DND-41 (cell line): ENCODE data around the gene GSTK1.

Experiments
- ATAC-seq: fragments of 200-7000 bp; cut with Tn5 transposase; 3 replicates; pipeline ENCODE4 v1.9.1; 2021; ENCODE audit warnings: low read depth; ENCODE audit not compliant: insufficient read depth
- DNase-seq: peaks from one replicate; pipeline ENCODE4 v3.0.0-alpha.2; 2020
- H2AFZ ChIP-seq: 2 replicates; pipeline ENCODE4 v1.6.0; 2012; ENCODE audit warnings: low read depth, low read length
- H3K27ac ChIP-seq: 2 replicates; pipeline ENCODE4 v1.5.1; 2012; ENCODE audit warnings: low read length, inconsistent platforms
- H3K27me3 ChIP-seq: fragments of 200-600 bp; sonication (generic); 2 replicates; pipeline ENCODE4 v1.6.0; 2012; ENCODE audit warnings: low read length, mild to moderate bottlenecking, inconsistent platforms; ENCODE audit not compliant: insufficient read depth, poor library complexity
- H3K36me3 ChIP-seq: 2 replicates; pipeline ENCODE4 v1.5.1; 2012; ENCODE audit warnings: low read length, inconsistent platforms; ENCODE audit not compliant: insufficient read depth
- H3K4me1 ChIP-seq: 2 replicates; pipeline ENCODE4 v1.5.1; 2012; ENCODE audit warnings: mild to moderate bottlenecking, low read length; ENCODE audit not compliant: insufficient read depth
- H3K4me2 ChIP-seq: 2 replicates; pipeline ENCODE4 v1.6.0; 2012; ENCODE audit warnings: mild to moderate bottlenecking, moderate library complexity, low read length, inconsistent platforms; ENCODE audit not compliant: insufficient read depth
- H3K4me3 ChIP-seq, 2 experiments: fragments of 200-600 bp in 1 of 2; shearing (Covaris generic) in 1 of 2; 2 replicates each; pipeline ENCODE4 v1.5.1; 2012 to 2016; ENCODE audit warnings: inconsistent platforms in 2 of 2, low read length in 2 of 2, mild to moderate bottlenecking in 2 of 2, low read depth in 1 of 2, moderate library complexity in 1 of 2
- H3K79me2 ChIP-seq: 2 replicates; pipeline ENCODE4 v1.6.0; 2012; ENCODE audit warnings: low read length, inconsistent platforms; ENCODE audit not compliant: insufficient read depth
- H3K9ac ChIP-seq: 2 replicates; pipeline ENCODE4 v1.6.0; 2012; ENCODE audit warnings: low read depth, mild to moderate bottlenecking, inconsistent platforms, low read length, moderate library complexity
- H3K9me3 ChIP-seq: 2 replicates; pipeline ENCODE4 v1.5.1; 2012; ENCODE audit warnings: low read length, moderate library complexity, mild to moderate bottlenecking, inconsistent platforms; ENCODE audit not compliant: insufficient read depth, severe bottlenecking
- H4K20me1 ChIP-seq: 2 replicates; pipeline ENCODE4 v1.6.0; 2012; ENCODE audit warnings: low read length; ENCODE audit not compliant: insufficient read depth
- EZH2 ChIP-seq: IDR thresholded peaks from 3 replicates; pipeline ENCODE4 v1.6.1; 2012; ENCODE audit warnings: borderline replicate concordance, low read depth, mild to moderate bottlenecking, moderate library complexity, low read length, inconsistent platforms; ENCODE audit not compliant: severe bottlenecking
- TF ChIP-seq, protein P1 (sequence below): IDR thresholded peaks from 2 replicates; pipeline ENCODE4 v1.5.1; 2012; ENCODE audit warnings: borderline replicate concordance, low read length, moderate library complexity, mild to moderate bottlenecking; ENCODE audit not compliant: poor library complexity, severe bottlenecking; ENCODE audit errors: extremely low read depth

Gene GSTK1

DNA sequence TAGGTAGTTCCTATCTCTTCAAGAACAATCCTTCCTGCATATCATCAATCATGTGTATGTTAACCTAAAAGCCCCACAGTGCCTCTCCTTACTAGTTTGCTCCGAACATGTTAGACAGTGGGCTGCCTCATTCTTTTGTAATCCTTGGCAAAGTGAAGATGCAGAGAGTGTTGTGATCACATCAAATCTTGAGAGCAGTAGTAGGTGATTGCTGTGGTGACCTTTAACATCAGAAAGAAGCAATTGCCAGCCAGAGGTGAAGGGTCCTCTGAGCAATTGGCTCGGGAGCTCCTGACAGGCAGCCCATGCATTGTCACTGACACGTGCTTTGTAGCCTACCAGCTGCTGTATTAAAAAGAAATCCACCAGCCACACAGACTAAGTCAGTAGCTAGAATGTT lies 19.6 kb upstream of the GSTK1 start:
- Histone ChIP-seq H3K4me2 (no peak overlapping the region), H3K79me2 (no peaks in the 10 kb centered on the region), H3K9ac (no peak overlapping the region), H3K36me3 (no peaks in the 10 kb centered on the region), H3K4me1 (no peaks in the 10 kb centered on the region), H3K27ac (no peak overlapping the region), H3K4me3 (no peak overlapping the region), H2AFZ (no peak overlapping the region), H3K9me3 (no peaks in the 10 kb centered on the region), H4K20me1 (no peaks in the 10 kb centered on the region), H3K27me3 (no peaks in the 10 kb centered on the region)
- TF ChIP-seq EZH2, result no peak
- TF ChIP-seq, protein P1, sequence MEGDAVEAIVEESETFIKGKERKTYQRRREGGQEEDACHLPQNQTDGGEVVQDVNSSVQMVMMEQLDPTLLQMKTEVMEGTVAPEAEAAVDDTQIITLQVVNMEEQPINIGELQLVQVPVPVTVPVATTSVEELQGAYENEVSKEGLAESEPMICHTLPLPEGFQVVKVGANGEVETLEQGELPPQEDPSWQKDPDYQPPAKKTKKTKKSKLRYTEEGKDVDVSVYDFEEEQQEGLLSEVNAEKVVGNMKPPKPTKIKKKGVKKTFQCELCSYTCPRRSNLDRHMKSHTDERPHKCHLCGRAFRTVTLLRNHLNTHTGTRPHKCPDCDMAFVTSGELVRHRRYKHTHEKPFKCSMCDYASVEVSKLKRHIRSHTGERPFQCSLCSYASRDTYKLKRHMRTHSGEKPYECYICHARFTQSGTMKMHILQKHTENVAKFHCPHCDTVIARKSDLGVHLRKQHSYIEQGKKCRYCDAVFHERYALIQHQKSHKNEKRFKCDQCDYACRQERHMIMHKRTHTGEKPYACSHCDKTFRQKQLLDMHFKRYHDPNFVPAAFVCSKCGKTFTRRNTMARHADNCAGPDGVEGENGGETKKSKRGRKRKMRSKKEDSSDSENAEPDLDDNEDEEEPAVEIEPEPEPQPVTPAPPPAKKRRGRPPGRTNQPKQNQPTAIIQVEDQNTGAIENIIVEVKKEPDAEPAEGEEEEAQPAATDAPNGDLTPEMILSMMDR, result no peak
- ATAC-seq (no peak), DNase-seq (no peak)

DNA sequence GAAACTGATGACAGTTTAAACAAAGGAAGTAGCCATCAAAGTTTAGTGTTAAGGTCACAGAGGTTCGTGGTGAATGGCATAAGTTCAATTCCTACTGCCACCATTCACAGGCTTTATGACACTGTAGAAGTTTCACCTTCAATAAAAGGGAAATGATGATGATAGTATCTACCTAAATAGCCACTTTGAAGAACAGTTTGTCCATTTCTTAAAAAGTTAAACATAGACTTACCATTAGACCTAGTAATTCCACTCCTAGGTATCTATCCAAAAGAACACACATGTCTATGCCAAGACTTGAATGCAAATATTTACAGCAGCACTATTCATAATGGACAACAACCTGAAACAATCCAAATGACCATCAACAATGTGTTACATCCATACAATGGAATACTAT lies 18.9 kb upstream of the GSTK1 start:
- no peak for ATAC-seq
- H3K36me3 ChIP-seq, result no peaks in the 10 kb centered on the region
- no peak for TF ChIP-seq EZH2
- TF ChIP-seq, protein P1, result no peak
- no peak overlapping the region for H2AFZ ChIP-seq
- H4K20me1 ChIP-seq, result no peaks in the 10 kb centered on the region
- H3K9ac ChIP-seq, result no peak overlapping the region
- H3K27ac ChIP-seq, result no peak overlapping the region
- DNase-seq, result no peak
- H3K4me1 ChIP-seq, result 0 out of 2 replicates have a peak, but pooled peaks cover 4% of the 10 kb centered on the region
- no peaks in the 10 kb centered on the region for H3K9me3 ChIP-seq
- H3K4me2 ChIP-seq, result no peak overlapping the region
- no peaks in the 10 kb centered on the region for H3K27me3 ChIP-seq
- H3K4me3 ChIP-seq, result no peak overlapping the region
- no peaks in the 10 kb centered on the region for H3K79me2 ChIP-seq

DNA sequence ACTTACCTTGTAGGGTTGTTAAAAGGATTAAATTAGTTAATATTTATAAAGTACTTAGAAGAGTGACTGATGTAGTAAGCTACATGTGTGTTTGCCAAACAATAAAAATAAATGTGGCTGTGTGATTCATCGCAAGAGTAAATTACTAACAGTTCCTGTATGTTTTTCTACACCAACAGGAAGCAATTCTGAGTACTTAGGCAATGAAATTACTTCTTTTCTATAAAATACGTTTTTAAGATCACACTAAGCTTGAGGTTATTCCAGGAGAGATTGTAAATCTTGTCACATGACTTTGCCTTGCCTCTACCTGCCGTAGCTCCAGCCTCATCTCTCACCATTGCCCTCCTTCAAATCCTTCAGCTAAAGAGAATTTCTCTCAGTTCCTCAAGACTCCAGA lies 18.1 kb upstream of the GSTK1 start:
- H3K4me2 ChIP-seq, result no peak overlapping the region
- no peaks in the 10 kb centered on the region for H3K27me3 ChIP-seq
- H3K9ac ChIP-seq, result no peak overlapping the region
- H3K79me2 ChIP-seq, result no peaks in the 10 kb centered on the region
- H3K9me3 ChIP-seq, result no peaks in the 10 kb centered on the region
- no peak for DNase-seq
- peaks cover 11% of the 10 kb centered on the region for H3K4me1 ChIP-seq
- H3K27ac ChIP-seq, result no peak overlapping the region
- no peaks in the 10 kb centered on the region for H4K20me1 ChIP-seq
- TF ChIP-seq EZH2, result no peak
- TF ChIP-seq, protein P1, result no peak
- no peak overlapping the region for H3K4me3 ChIP-seq
- ATAC-seq, result no peak
- no peak overlapping the region for H2AFZ ChIP-seq
- H3K36me3 ChIP-seq, result no peaks in the 10 kb centered on the region

DNA sequence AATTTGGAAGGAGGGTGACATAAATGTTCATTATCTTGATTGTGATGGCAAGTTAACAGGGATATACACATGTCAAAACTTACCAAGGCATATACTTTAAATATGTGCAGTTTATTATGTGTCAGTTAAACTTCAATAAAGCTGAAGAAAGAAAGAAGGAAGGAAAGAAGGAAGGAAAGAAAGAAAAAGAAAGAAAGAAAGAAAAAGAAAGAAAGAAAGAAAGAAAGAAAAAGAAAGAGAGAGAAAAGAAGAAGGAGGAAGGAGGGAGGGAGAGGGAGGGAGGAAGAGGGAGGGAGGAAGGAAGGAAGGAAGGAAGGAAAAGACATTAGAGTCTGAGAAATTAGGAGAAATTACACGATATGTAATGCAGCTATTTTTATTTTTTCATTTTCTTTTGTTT lies 15.9 kb upstream of the GSTK1 start:
- Histone ChIP-seq H3K4me1 (peaks cover 33% of the 10 kb centered on the region), H3K4me3 (no peak overlapping the region), H3K27ac (no peak overlapping the region), H3K4me2 (no peak overlapping the region), H2AFZ (no peak overlapping the region), H3K9ac (no peak overlapping the region), H4K20me1 (no peaks in the 10 kb centered on the region), H3K36me3 (no peaks in the 10 kb centered on the region), H3K27me3 (no peaks in the 10 kb centered on the region), H3K79me2 (no peaks in the 10 kb centered on the region), H3K9me3 (no peaks in the 10 kb centered on the region)
- ATAC-seq, result no peak
- no peak for DNase-seq
- no peak for TF ChIP-seq EZH2
- TF ChIP-seq, protein P1, result no peak
